BJ (cell line): ENCODE results near the gene TMEM229B. TPM values are rescaled to one million over a fixed set of nuclear protein-coding genes. Genes with fewer than 3 reads are reported as not detected.

Experiments
- CTCF ChIA-PET: fragments of 350-600 bp; formaldehyde crosslinking; extraction: SDS; loops from one replicate; lab custom pipeline; 2021; ENCODE audit warnings: antibody characterized with exemption, inconsistent platforms; lab: Yijun Ruan, JAX
- POLR2A ChIA-PET: fragments of 300-600 bp; sonication (Branson Sonifier 250); formaldehyde crosslinking; extraction: SDS; loops from one replicate; lab custom pipeline; 2021; ENCODE audit warnings: antibody characterized with exemption; lab: Charles Lee
- DNase-seq: peaks from one replicate; pipeline ENCODE4 v3.0.0-alpha.2; 2011; ENCODE audit warnings: low read depth
- H3K27me3 ChIP-seq: 2 replicates; pipeline ENCODE4 v1.6.0; 2011; ENCODE audit warnings: low read length; ENCODE audit not compliant: control insufficient read depth, insufficient read depth
- H3K36me3 ChIP-seq: 2 replicates; pipeline ENCODE4 v1.5.1; 2011; ENCODE audit warnings: low read length; ENCODE audit not compliant: control insufficient read depth, insufficient read depth
- H3K4me3 ChIP-seq: 2 replicates; pipeline ENCODE4 v1.5.1; 2011; ENCODE audit warnings: low read depth, mild to moderate bottlenecking, control low read depth, low read length
- polyA plus RNA-seq: library from polyadenylated mRNA; depleted of rRNA; stranded (reverse); fragments of >200 nt; gene quantifications from 2 replicates; pipeline ENCODE4 v1.2.3, GENCODE V29; 2011
- TF ChIP-seq, protein P1 (sequence below): IDR thresholded peaks from 2 replicates; pipeline ENCODE4 v1.5.1; 2011; ENCODE audit warnings: low read depth, mild to moderate bottlenecking, control low read depth, inconsistent platforms, low read length, moderate library complexity; ENCODE audit not compliant: insufficient read depth

Gene TMEM229B
- polyA plus RNA-seq, 1 experiment: 0.25 TPM

DNA sequence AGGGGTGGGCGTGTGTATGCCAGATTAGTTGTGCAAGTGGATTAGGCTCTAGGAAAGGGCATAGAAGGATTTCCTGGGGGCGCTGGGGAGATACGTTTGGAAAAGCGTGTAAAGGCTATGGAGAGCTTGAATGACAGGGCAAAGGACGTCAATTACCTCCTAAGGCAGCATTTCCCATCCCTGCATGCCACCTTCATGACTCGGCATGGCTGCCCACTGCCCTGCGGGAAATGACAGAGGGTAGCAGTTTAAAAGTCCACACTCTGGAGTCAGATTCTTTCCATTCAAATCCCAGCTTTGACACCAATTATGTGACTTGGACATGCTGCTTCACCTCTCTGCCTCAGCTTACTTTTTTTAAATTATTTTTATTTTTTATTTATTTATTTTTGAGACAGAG lies 14.8 kb upstream of the TMEM229B start:
- Histone ChIP-seq H3K27me3 (0 out of 2 replicates have a peak, but pooled peaks cover 3% of the 10 kb centered on the region), H3K36me3 (no peaks in the 10 kb centered on the region), H3K4me3 (no peak overlapping the region)
- ChIA-PET POLR2A (no interaction called here), CTCF (interaction anchor here (0.8 kb wide), 1 partner anchor 11 kb away, joined by 3 read pairs; no protein-coding TSS in a partner anchor)
- TF ChIP-seq, protein P1, sequence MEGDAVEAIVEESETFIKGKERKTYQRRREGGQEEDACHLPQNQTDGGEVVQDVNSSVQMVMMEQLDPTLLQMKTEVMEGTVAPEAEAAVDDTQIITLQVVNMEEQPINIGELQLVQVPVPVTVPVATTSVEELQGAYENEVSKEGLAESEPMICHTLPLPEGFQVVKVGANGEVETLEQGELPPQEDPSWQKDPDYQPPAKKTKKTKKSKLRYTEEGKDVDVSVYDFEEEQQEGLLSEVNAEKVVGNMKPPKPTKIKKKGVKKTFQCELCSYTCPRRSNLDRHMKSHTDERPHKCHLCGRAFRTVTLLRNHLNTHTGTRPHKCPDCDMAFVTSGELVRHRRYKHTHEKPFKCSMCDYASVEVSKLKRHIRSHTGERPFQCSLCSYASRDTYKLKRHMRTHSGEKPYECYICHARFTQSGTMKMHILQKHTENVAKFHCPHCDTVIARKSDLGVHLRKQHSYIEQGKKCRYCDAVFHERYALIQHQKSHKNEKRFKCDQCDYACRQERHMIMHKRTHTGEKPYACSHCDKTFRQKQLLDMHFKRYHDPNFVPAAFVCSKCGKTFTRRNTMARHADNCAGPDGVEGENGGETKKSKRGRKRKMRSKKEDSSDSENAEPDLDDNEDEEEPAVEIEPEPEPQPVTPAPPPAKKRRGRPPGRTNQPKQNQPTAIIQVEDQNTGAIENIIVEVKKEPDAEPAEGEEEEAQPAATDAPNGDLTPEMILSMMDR: no peak
- no peak for DNase-seq

DNA sequence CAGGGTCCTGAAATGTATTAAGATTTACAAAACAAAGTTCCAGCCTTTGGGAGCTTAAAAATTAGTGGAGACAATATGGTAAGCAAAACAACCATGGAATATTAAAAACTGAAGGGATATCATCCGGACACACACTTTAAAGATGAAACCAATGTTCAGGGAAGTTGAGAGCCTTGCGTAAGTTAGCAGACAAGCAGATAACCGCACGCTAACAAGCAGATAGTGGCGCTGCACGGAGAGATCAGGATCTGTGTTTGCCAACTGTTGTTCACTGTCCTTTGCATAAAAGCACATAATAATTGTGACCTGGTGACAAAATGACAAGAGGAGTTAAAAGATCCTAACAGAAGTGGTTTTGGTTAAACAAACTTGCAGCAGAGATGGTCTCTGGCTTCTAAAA lies 14.3 kb upstream of the TMEM229B start:
- no peak for DNase-seq
- TF ChIP-seq, protein P1: no peak
- H3K27me3 ChIP-seq: 0 out of 2 replicates have a peak, but pooled peaks cover 1% of the 10 kb centered on the region
- POLR2A ChIA-PET: no interaction called here
- no peak overlapping the region for H3K4me3 ChIP-seq
- CTCF ChIA-PET: no interaction called here
- H3K36me3 ChIP-seq: no peaks in the 10 kb centered on the region

DNA sequence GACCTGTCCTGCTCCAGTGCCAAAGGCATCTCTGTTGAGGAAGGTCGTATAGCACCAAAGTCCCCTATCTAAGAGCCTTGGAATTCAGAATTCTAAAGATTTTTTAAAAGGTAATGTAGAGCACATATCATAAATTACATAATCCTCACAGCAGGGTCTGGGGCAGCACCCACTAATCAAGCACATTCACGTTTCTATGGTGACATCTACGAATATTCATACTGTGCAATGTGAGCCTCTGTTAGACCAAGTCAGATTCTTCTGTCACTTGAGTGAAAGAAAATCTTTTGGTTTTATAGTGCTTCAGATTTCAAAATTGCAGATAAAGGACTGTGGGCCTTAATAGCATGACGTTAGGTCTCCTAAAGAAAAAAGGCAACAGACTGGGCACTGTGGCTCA lies 13.1 kb upstream of the TMEM229B start:
- CTCF ChIA-PET: interaction anchor here (2.5 kb wide), 1 partner anchor 25 kb away, joined by 5 read pairs; no protein-coding TSS in a partner anchor
- DNase-seq: no peak
- Histone ChIP-seq H3K36me3 (no peaks in the 10 kb centered on the region), H3K27me3 (0 out of 2 replicates have a peak, but pooled peaks cover 1% of the 10 kb centered on the region), H3K4me3 (no peak overlapping the region)
- POLR2A ChIA-PET: no interaction called here
- TF ChIP-seq, protein P1: no peak

DNA sequence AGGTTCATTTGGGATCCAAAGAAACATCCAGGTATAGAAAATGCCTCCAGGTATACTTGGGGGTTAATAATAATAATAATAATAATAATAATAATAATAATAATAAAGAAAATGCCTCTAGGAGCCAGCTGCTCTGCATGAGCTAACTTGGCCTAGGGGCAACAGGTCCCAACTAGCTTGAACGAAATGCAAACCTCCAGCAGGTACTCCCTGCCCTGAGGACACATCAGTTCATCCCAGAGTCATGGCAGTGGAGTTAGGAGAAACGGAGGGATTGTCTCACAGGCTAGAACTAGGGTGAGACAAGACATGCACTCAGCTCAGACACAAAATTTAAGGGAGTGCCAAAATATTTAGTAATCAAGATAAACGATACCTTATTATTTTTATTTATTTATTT lies 12.5 kb upstream of the TMEM229B start:
- TF ChIP-seq, protein P1: no peak
- DNase-seq: no peak
- Histone ChIP-seq H3K36me3 (no peaks in the 10 kb centered on the region), H3K27me3 (0 out of 2 replicates have a peak, but pooled peaks cover 1% of the 10 kb centered on the region), H3K4me3 (no peak overlapping the region)
- ChIA-PET CTCF (interaction anchor here (1.1 to 2.5 kb wide), 2 partner anchors 26 to 73 kb away, joined by 5 read pairs; no protein-coding TSS in a partner anchor), POLR2A (no interaction called here)

DNA sequence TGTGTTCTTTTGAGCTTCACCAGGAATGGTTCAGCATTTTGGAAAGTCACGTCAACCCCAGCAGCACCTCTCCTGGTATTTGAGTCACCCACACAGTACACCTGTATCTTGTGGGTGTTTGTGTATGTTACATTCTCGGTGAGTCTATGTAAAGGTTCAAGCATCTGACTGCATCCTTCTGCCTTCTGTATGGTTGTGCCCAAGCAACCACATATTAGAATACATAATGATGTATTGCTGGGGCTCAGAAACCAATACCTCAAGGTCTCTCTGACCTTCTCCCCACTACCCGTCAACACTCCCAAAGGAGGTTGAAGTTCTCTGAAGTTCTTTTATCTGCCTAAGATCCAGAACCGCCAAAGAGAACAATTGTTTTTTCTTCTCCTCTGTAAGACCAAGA lies 9.2 kb upstream of the TMEM229B start:
- CTCF ChIA-PET: no interaction called here
- H3K27me3 ChIP-seq: peaks cover 1% of the 10 kb centered on the region; the same call in 1 of the 2 replicates
- DNase-seq: no peak
- no peaks in the 10 kb centered on the region for H3K36me3 ChIP-seq
- TF ChIP-seq, protein P1: no peak
- no peak overlapping the region for H3K4me3 ChIP-seq
- POLR2A ChIA-PET: no interaction called here
